Epithelial cell of esophagus (primary cell): ENCODE results near the gene CCL18.
"Not testable (repeated sequence)": the region's sequence is repeated elsewhere in the genome, so short reads cannot be mapped to it uniquely, and the experiment has no call there.

Source experiments
- DNase-seq: peaks from one replicate; pipeline ENCODE4 v3.0.0; 2010; ENCODE audit warnings: low read depth
- H3K4me3 ChIP-seq: 2 replicates; pipeline ENCODE4 v1.5.1; 2011; ENCODE audit warnings: mild to moderate bottlenecking, low read length, control low read depth
- CTCF ChIP-seq: IDR thresholded peaks from 2 replicates; pipeline ENCODE4 v1.5.1; 2011; ENCODE audit warnings: low read depth, mild to moderate bottlenecking, low read length, control low read depth, inconsistent platforms; ENCODE audit not compliant: insufficient read depth; ENCODE audit errors: missing control alignments

CCL18 gene

GRCh38 chr17:36118477-36119353 is 54.6 kb downstream of the CCL18 start:
- H3K4me3 ChIP-seq: no peak overlapping the region
- no peak for DNase-seq
- TF ChIP-seq CTCF: no peak

DNA sequence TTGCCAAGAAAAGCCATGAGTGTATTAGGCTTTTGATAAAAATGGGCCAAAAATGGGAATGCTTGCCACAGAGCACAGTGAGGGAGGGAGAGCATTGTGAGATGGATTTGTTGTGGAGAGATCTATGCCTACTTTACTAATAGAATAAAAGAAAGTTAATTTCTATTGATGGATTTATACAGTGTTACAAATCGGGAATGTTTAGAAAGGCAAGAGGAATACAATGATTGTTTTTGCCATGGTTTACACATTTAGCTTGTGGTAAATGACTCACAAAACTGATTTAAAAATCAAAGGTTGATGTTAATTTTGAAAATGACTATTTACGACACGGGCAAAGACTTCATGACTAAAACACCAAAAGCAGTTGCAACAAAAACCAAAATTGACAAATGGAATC is 56.1 kb downstream of the CCL18 start:
- TF ChIP-seq CTCF: no peak

GRCh38 chr17:36121099-36121498 is 57.0 kb downstream of the CCL18 start:
- DNase-seq, H3K4me3 ChIP-seq: not testable (repeated sequence)

More for the DNA sequence above, 56.1 kb downstream of the CCL18 start:
- H3K4me3 ChIP-seq: no peak overlapping the region
- DNase-seq: no peak
